ENCODE results near the gene LAMTOR1. TPM values are rescaled to one million over a fixed set of nuclear protein-coding genes. Genes with fewer than 3 reads are reported as not detected.

Gene LAMTOR1
- total and polyA plus RNA-seq, 2 donors (not counting 1 experiment from before 2014, with no cell fraction given) = 71.0 to 104 TPM

DNA sequence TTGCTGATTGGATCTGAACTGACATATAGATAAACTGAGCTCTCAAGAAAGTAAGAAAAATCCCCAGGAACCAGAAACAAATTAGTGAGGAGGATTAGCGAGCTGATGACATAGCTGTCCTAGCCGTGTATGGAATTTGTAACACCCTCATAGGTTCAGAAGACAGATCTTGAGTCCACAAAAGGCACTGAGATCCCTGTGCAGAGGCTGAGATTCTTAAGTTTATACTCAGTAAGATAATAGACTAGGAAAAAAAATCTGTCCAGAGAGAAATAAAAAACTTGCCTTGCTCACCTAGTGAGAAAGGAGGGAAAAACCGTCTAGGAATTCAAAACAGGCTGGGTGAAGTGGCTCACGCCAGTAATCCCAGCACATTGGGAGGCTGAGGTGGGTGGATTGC lies 27.3 kb downstream of the LAMTOR1 start:
- Histone ChIP-seq H3K4me1 (ENCODE audit: control insufficient read depth in 2 of 2, insufficient read depth in 2 of 2, low read length in 2 of 2) (peaks cover 12 to 13% of the 10 kb centered on the region in 2 donors), H3K9ac (ENCODE audit: low read length) (no peak overlapping the region), H3K36me3 (replicated peaks in 1 of 2; ENCODE audit: control extremely low read depth in 1 of 2, control insufficient read depth in 1 of 2, extremely low read depth in 1 of 2, insufficient read depth in 2 of 2, low read length in 1 of 2) (no peaks in the 10 kb centered on the region), H3K27ac (ENCODE audit: low read length in 2 of 2) (no peak overlapping the region), H2AFZ (ENCODE audit: insufficient read depth, low read depth, low read length, poor library complexity, severe bottlenecking) (no peak overlapping the region), H3K4me2 (replicated peaks; ENCODE audit: low read depth, low read length, poor library complexity, severe bottlenecking) (no peak overlapping the region), H3K4me3 (ENCODE audit: control extremely low read depth in 1 of 5, extremely low read depth in 1 of 5, insufficient read depth in 1 of 5, low read depth in 2 of 5, low read length in 4 of 5) (no peak overlapping the region), H3K9me3 (ENCODE audit: control extremely low read depth in 1 of 3, control insufficient read depth in 2 of 3, insufficient read depth in 1 of 3, low read length in 2 of 3) (no peaks in the 10 kb centered on the region), H3K79me2 (ENCODE audit: control insufficient read depth, insufficient read depth, low read length) (peaks cover 83% of the 10 kb centered on the region), H4K20me1 (ENCODE audit: control insufficient read depth, insufficient read depth, low read length, poor library complexity, severe bottlenecking) (no peaks in the 10 kb centered on the region), H3K27me3 (replicated peaks in 1 of 4; ENCODE audit: control extremely low read depth in 1 of 4, control insufficient read depth in 3 of 4, insufficient read depth in 4 of 4, low read length in 3 of 4) (no peaks in the 10 kb centered on the region)
- H3K9me3 Mint-ChIP-seq (ENCODE audit: insufficient read depth) = no peaks in the 10 kb centered on the region
- CTCF ChIA-PET = interaction anchor here (1.0 to 1.6 kb wide), 3 partner anchors 14 to 51 kb away, joined by 3 to 5 read pairs (median 3); no protein-coding TSS in a partner anchor
- peaks cover 29% of the 10 kb centered on the region for H3K4me1 Mint-ChIP-seq
- DNase-seq (no peak), ATAC-seq (ENCODE audit: low read depth) (no peak)
- H3K27me3 Mint-ChIP-seq = no peaks in the 10 kb centered on the region
- TF ChIP-seq, protein P1, sequence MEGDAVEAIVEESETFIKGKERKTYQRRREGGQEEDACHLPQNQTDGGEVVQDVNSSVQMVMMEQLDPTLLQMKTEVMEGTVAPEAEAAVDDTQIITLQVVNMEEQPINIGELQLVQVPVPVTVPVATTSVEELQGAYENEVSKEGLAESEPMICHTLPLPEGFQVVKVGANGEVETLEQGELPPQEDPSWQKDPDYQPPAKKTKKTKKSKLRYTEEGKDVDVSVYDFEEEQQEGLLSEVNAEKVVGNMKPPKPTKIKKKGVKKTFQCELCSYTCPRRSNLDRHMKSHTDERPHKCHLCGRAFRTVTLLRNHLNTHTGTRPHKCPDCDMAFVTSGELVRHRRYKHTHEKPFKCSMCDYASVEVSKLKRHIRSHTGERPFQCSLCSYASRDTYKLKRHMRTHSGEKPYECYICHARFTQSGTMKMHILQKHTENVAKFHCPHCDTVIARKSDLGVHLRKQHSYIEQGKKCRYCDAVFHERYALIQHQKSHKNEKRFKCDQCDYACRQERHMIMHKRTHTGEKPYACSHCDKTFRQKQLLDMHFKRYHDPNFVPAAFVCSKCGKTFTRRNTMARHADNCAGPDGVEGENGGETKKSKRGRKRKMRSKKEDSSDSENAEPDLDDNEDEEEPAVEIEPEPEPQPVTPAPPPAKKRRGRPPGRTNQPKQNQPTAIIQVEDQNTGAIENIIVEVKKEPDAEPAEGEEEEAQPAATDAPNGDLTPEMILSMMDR (IDR thresholded peaks at IDR 0.05) = no peak
- no peak for TF ChIP-seq EZH2 (IDR thresholded peaks at IDR 0.05; ENCODE audit: borderline replicate concordance, insufficient read depth, low read depth, low read length, poor library complexity, severe bottlenecking)
- POLR2A ChIA-PET = no interaction called here
- no peak overlapping the region for H3K4me3 Mint-ChIP-seq
- no peak overlapping the region for H3K27ac Mint-ChIP-seq
- WGBS (ENCODE audit: insufficient coverage) = 100% methylated on average over 2 of the region's 4 CpGs
- intact Hi-C loops (cut with micrococcal nuclease) = no loop called here

DNA sequence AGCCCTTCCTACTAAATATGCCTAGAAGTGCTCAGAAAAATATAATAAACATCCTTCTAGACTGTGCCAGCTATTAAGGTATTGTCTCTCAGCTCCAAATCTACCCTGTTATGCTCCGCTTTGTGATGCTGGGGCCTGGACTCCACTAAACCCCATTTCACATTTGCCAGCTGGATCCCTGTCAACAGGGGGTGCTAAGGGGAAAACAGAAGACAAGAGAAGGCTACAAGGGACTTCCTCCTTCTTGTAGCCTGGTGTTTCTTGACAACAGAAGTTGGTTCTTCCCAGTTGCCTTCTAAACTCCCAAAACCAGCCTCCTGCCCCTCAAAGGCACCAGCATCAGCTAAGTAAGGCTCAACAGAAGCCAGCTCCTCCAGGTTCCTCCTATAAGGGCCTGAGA lies 28.0 kb downstream of the LAMTOR1 start:
- Histone ChIP-seq H3K79me2 (ENCODE audit: control insufficient read depth, insufficient read depth, low read length) (peaks cover 89% of the 10 kb centered on the region), H3K9ac (ENCODE audit: low read length) (no peak overlapping the region), H4K20me1 (ENCODE audit: control insufficient read depth, insufficient read depth, low read length, poor library complexity, severe bottlenecking) (no peaks in the 10 kb centered on the region), H3K36me3 (replicated peaks in 1 of 2; ENCODE audit: control extremely low read depth in 1 of 2, control insufficient read depth in 1 of 2, extremely low read depth in 1 of 2, insufficient read depth in 2 of 2, low read length in 1 of 2) (no peaks in the 10 kb centered on the region), H3K4me1 (ENCODE audit: control insufficient read depth in 2 of 2, insufficient read depth in 2 of 2, low read length in 2 of 2) (peaks cover 16 to 18% of the 10 kb centered on the region in 2 donors), H3K27ac (ENCODE audit: low read length in 2 of 2) (no peak overlapping the region), H3K4me3 (ENCODE audit: control extremely low read depth in 1 of 5, extremely low read depth in 1 of 5, insufficient read depth in 1 of 5, low read depth in 2 of 5, low read length in 4 of 5) (no peak overlapping the region), H2AFZ (ENCODE audit: insufficient read depth, low read depth, low read length, poor library complexity, severe bottlenecking) (peak overlapping the region; percentile 46), H3K9me3 (ENCODE audit: control extremely low read depth in 1 of 3, control insufficient read depth in 2 of 3, insufficient read depth in 1 of 3, low read length in 2 of 3) (no peaks in the 10 kb centered on the region), H3K27me3 (replicated peaks in 1 of 4; ENCODE audit: control extremely low read depth in 1 of 4, control insufficient read depth in 3 of 4, insufficient read depth in 4 of 4, low read length in 3 of 4) (no peaks in the 10 kb centered on the region), H3K4me2 (replicated peaks; ENCODE audit: low read depth, low read length, poor library complexity, severe bottlenecking) (no peak overlapping the region)
- no CpG with 5 or more reads among the region's 1 CpG for WGBS (ENCODE audit: insufficient coverage)
- ATAC-seq (ENCODE audit: low read depth) (no peak), DNase-seq (peak; percentile 44)
- ChIA-PET POLR2A (interaction anchor here (0.5 kb wide), 1 partner anchor 24 kb away, joined by 5 read pairs; no protein-coding TSS in a partner anchor), CTCF (interaction anchor here (1.0 to 1.6 kb wide), 4 partner anchors 12 to 50 kb away, joined by 3 to 5 read pairs (median 3); no protein-coding TSS in a partner anchor)
- Mint-ChIP-seq H3K27me3 (no peaks in the 10 kb centered on the region), H3K4me1 (peaks cover 26% of the 10 kb centered on the region), H3K9me3 (ENCODE audit: insufficient read depth) (no peaks in the 10 kb centered on the region), H3K4me3 (no peak overlapping the region), H3K27ac (no peak overlapping the region)
- TF ChIP-seq, protein P1 (IDR thresholded peaks at IDR 0.05) = no peak
- no peak for TF ChIP-seq EZH2 (IDR thresholded peaks at IDR 0.05; ENCODE audit: borderline replicate concordance, insufficient read depth, low read depth, low read length, poor library complexity, severe bottlenecking)
- intact Hi-C loops (cut with micrococcal nuclease) = no loop called here

Data from B cell (primary cell).